BJ (cell line): Measurements from ENCODE around the gene FBH1. TPM values are rescaled to one million over a fixed set of nuclear protein-coding genes. Genes with fewer than 3 reads are reported as not detected.

Experiments
- CTCF ChIA-PET: fragments of 350-600 bp; formaldehyde crosslinking; extraction: SDS; loops from one replicate; lab custom pipeline; 2021; ENCODE audit warnings: antibody characterized with exemption, inconsistent platforms; lab: Yijun Ruan, JAX
- POLR2A ChIA-PET: fragments of 300-600 bp; sonication (Branson Sonifier 250); formaldehyde crosslinking; extraction: SDS; loops from one replicate; lab custom pipeline; 2021; ENCODE audit warnings: antibody characterized with exemption; lab: Charles Lee
- DNase-seq: peaks from one replicate; pipeline ENCODE4 v3.0.0-alpha.2; 2011; ENCODE audit warnings: low read depth
- H3K27me3 ChIP-seq: 2 replicates; pipeline ENCODE4 v1.6.0; 2011; ENCODE audit warnings: low read length; ENCODE audit not compliant: control insufficient read depth, insufficient read depth
- H3K36me3 ChIP-seq: 2 replicates; pipeline ENCODE4 v1.5.1; 2011; ENCODE audit warnings: low read length; ENCODE audit not compliant: control insufficient read depth, insufficient read depth
- H3K4me3 ChIP-seq: 2 replicates; pipeline ENCODE4 v1.5.1; 2011; ENCODE audit warnings: low read depth, mild to moderate bottlenecking, control low read depth, low read length
- CTCF ChIP-seq: IDR thresholded peaks from 2 replicates; pipeline ENCODE4 v1.5.1; 2011; ENCODE audit warnings: low read depth, mild to moderate bottlenecking, control low read depth, inconsistent platforms, low read length, moderate library complexity; ENCODE audit not compliant: insufficient read depth
- polyA plus RNA-seq: library from polyadenylated mRNA; depleted of rRNA; stranded (reverse); fragments of >200 nt; gene quantifications from 2 replicates; pipeline ENCODE4 v1.2.3, GENCODE V29; 2011

The FBH1 gene
- polyA plus RNA-seq, 1 experiment: 82.5 TPM

- H3K36me3 ChIP-seq: no peaks in the 10 kb centered on the region
- ChIA-PET CTCF (no interaction called here), POLR2A (no interaction called here)
- TF ChIP-seq CTCF: no peak
- no peak overlapping the region for H3K4me3 ChIP-seq
- H3K27me3 ChIP-seq: no peaks in the 10 kb centered on the region
- no peak for DNase-seq
These were observed 78.1 kb downstream of the FBH1 start for GRCh38 chr10:5968037-5968680.

- DNase-seq: no peak
- ChIA-PET CTCF (interaction anchor here (0.6 kb wide), 1 partner anchor 339 kb away, joined by 4 read pairs; no protein-coding TSS in a partner anchor), POLR2A (interaction anchor here (0.5 kb wide), 1 partner anchor 29 kb away, joined by 3 read pairs; no protein-coding TSS in a partner anchor)
- no peaks in the 10 kb centered on the region for H3K36me3 ChIP-seq
- no peaks in the 10 kb centered on the region for H3K27me3 ChIP-seq
- no peak for TF ChIP-seq CTCF
- no peak overlapping the region for H3K4me3 ChIP-seq
These were observed 78.8 kb downstream of the FBH1 start for GRCh38 chr10:5968681-5969453.

- H3K36me3 ChIP-seq: no peaks in the 10 kb centered on the region
- no peak for DNase-seq
- CTCF ChIA-PET: no interaction called here
- no peak for TF ChIP-seq CTCF
- H3K27me3 ChIP-seq: no peaks in the 10 kb centered on the region
- no peak overlapping the region for H3K4me3 ChIP-seq
- POLR2A ChIA-PET: no interaction called here
These were observed 80.0 kb downstream of the FBH1 start for GRCh38 chr10:5970066-5970465.

- CTCF ChIA-PET: interaction anchor here (1.9 kb wide), 1 partner anchor 116 kb away, joined by 5 read pairs; no protein-coding TSS in a partner anchor
These were observed 80.5 kb downstream of the FBH1 start for GRCh38 chr10:5970527-5970926.

More at GRCh38 chr10:5970527-5970926, 80.5 kb downstream of the FBH1 start:
- DNase-seq: no peak
- no peak overlapping the region for H3K4me3 ChIP-seq
- POLR2A ChIA-PET: no interaction called here
- H3K27me3 ChIP-seq: no peaks in the 10 kb centered on the region
- H3K36me3 ChIP-seq: no peaks in the 10 kb centered on the region
- no peak for TF ChIP-seq CTCF
